ENCODE measurements around the gene CDH10.

The CDH10 gene

GRCh38 chr5:24644761-24645160, at the start of gene CDH10:
CDH10 (minus strand) TSS chr5:24644978; CDS start chr5:24593490, 51,488 bp downstream.
- 0 out of 2 replicates have a peak within 1 kb of the TSS, but pooled peaks have one; percentile 18 for H3K27ac ChIP-seq
- TF ChIP-seq, protein P1, sequence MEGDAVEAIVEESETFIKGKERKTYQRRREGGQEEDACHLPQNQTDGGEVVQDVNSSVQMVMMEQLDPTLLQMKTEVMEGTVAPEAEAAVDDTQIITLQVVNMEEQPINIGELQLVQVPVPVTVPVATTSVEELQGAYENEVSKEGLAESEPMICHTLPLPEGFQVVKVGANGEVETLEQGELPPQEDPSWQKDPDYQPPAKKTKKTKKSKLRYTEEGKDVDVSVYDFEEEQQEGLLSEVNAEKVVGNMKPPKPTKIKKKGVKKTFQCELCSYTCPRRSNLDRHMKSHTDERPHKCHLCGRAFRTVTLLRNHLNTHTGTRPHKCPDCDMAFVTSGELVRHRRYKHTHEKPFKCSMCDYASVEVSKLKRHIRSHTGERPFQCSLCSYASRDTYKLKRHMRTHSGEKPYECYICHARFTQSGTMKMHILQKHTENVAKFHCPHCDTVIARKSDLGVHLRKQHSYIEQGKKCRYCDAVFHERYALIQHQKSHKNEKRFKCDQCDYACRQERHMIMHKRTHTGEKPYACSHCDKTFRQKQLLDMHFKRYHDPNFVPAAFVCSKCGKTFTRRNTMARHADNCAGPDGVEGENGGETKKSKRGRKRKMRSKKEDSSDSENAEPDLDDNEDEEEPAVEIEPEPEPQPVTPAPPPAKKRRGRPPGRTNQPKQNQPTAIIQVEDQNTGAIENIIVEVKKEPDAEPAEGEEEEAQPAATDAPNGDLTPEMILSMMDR (conservative IDR thresholded peaks at IDR 0.05), result no peak

DNA sequence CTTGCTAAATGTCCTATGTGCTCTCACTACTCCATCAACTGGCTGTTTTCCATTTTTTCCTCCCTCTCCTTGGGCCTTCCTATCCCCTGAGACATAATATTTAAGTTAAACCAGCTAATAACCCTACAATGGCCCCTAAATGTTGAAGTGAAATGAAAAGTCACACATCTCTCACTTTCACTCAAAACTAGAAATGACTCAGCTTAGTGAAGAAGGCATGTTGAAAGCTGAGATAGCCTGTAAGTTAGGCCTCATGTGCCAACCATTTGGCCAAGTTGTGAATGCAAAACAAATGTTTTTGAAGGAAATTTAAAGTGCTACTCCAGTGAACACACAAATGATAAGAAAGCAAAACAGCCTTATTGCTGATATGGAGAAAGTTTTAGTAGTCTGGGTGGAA, 48.8 kb upstream of the CDH10 start:
- TF ChIP-seq, protein P1 (conservative IDR thresholded peaks at IDR 0.05), result no peak
- no peak overlapping the region for H3K27ac ChIP-seq

- TF ChIP-seq, protein P1 (conservative IDR thresholded peaks at IDR 0.05), result no peak
- no peak overlapping the region for H3K27ac ChIP-seq
Measured at GRCh38 chr5:24691074-24691473, 46.3 kb upstream of the CDH10 start.

- H3K27ac ChIP-seq, result no peak overlapping the region
- TF ChIP-seq, protein P1 (conservative IDR thresholded peaks at IDR 0.05), result no peak
Measured at GRCh38 chr5:24681106-24681505, 36.3 kb upstream of the CDH10 start.

DNA sequence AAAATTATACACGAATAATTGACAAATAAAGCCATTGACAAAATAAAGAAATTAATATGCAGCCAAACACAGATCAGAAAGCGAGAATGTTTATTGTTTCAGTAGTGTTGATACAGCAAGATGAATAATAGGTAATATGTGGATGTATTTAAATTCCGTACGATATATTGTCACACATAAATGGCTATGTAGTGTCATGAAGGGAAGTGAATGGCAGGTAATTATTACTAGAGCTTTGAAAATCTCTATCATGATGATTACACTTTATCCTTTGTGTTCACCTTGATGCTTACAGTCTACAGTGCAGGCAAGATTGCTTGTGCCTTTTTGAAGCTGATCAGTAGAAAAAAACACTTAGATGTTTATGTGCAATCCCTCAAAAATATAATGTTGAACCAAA, 23.3 kb upstream of the CDH10 start:
- TF ChIP-seq, protein P1 (conservative IDR thresholded peaks at IDR 0.05), result no peak
- no peak overlapping the region for H3K27ac ChIP-seq

DNA sequence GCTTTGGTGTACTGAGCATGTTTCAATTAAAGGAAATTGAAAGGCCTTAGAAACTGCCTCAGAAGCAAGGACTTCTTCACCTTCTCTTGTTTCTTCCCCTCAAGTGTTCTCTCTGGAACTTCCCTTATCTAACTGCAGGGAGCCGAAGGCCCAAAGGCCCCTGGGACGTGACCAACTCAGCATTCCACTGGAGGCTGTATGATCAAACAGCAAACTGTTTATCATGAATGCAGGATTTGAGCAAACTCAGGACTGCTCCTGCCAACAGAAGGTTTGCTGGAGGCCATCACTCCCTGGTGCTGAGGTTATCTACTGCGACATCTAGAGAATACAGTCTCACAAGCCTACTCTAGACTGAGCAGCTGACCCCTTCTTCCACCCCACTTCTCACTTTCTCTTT, 4.8 kb upstream of the CDH10 start:
- no peak overlapping the region for H3K27ac ChIP-seq
- TF ChIP-seq, protein P1 (conservative IDR thresholded peaks at IDR 0.05), result no peak

GRCh38 chr5:24646915-24647314, 2.1 kb upstream of the CDH10 start:
- TF ChIP-seq, protein P1 (conservative IDR thresholded peaks at IDR 0.05), result no peak
- no peak overlapping the region for H3K27ac ChIP-seq

Measured in VCaP (cell line).